ENCODE data around the gene BTLA.

BTLA gene

DNA sequence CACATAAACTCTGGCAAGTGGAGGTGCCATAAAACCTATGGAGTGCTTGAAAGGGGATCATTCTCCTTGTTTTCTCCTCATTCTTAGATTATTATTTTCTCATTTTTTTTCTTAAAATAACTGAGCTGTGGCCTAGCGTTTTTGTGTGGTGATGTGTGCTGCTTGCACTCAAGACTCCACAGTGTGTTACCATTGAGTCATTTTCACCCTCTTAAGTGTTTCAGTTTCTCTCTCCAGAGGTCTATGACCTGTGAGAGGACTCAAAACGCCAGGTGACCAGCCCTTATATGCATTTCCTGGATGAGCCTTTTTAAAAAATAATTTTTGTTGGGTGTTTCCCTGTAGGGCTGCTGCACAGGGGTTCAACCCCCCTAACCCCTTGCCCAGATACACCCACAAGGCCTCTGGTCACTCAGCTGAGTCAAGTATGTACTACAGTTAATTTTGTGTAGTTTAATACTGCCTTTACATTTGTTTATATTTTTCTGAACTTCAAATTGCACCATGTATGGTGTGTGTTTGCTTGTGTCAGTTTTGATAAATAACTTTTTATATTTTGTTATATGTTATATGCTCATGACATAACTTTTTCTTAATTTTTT is 15.4 kb upstream of the BTLA start:
- H3K4me3 ChIP-seq (ENCODE audit: low read length) = peak overlapping the region; percentile 4; the same call in 1 of the 2 replicates
- H3K27me3 ChIP-seq (replicated peaks; ENCODE audit: insufficient read depth, low read length) = no peaks in the 10 kb centered on the region
- H3K4me2 ChIP-seq (ENCODE audit: low read depth, low read length) = peak overlapping the region; percentile 54
- peak overlapping the region; percentile 29; the same call in 1 of the 2 replicates for H3K9ac ChIP-seq (ENCODE audit: low read length)
- H3K4me1 ChIP-seq (ENCODE audit: low read length) = peaks cover 18% of the 10 kb centered on the region
- H3K9me3 ChIP-seq (replicated peaks; ENCODE audit: insufficient read depth, low read length) = no peaks in the 10 kb centered on the region
- H3F3A ChIP-seq (ENCODE audit: insufficient read depth, low read length) = peaks cover 16% of the 10 kb centered on the region
- no peak for TF ChIP-seq EZH2 (optimal IDR thresholded peaks at IDR 0.05; ENCODE audit: low read depth, low read length)
- TF ChIP-seq, protein P1, sequence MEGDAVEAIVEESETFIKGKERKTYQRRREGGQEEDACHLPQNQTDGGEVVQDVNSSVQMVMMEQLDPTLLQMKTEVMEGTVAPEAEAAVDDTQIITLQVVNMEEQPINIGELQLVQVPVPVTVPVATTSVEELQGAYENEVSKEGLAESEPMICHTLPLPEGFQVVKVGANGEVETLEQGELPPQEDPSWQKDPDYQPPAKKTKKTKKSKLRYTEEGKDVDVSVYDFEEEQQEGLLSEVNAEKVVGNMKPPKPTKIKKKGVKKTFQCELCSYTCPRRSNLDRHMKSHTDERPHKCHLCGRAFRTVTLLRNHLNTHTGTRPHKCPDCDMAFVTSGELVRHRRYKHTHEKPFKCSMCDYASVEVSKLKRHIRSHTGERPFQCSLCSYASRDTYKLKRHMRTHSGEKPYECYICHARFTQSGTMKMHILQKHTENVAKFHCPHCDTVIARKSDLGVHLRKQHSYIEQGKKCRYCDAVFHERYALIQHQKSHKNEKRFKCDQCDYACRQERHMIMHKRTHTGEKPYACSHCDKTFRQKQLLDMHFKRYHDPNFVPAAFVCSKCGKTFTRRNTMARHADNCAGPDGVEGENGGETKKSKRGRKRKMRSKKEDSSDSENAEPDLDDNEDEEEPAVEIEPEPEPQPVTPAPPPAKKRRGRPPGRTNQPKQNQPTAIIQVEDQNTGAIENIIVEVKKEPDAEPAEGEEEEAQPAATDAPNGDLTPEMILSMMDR (IDR thresholded peaks at IDR 0.05; ENCODE audit: low read length) = no peak
- TF ChIP-seq EZH2phosphoT487 (IDR thresholded peaks at IDR 0.05; ENCODE audit: low read length) = no peak
- H3K27ac ChIP-seq (ENCODE audit: low read length) = peak overlapping the region; percentile 84
- no peaks in the 10 kb centered on the region for H3K79me2 ChIP-seq (ENCODE audit: low read length)
- H2AFZ ChIP-seq (ENCODE audit: low read length) = peak overlapping the region; percentile 10
- no peaks in the 10 kb centered on the region for H3K36me3 ChIP-seq (replicated peaks; ENCODE audit: insufficient read depth, low read length)
- H3K9me2 ChIP-seq (replicated peaks; ENCODE audit: insufficient read depth, low read length) = no peaks in the 10 kb centered on the region
- H4K20me1 ChIP-seq (ENCODE audit: insufficient read depth, low read length) = no peaks in the 10 kb centered on the region
- DNase-seq = peak; percentile 92

DNA sequence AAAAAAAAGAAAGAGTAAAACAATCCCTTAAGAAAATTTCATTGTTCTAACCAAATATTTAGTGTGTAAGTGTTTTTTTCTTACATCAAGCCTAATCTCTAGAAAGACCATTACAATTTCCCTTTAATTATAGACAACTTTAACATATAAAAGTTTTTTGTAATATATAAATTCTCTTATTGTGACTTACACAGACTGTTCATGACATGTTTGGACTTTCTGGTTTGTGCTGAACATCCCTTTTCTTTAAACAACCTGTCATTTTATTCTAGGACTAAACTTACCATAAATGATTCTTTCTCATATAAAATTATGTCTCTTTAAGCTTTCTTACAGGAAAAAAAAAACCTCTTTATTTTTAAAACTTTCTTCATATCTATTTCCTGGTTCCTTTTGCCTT is 13.0 kb upstream of the BTLA start:
- Histone ChIP-seq H3K79me2 (ENCODE audit: low read length) (no peaks in the 10 kb centered on the region), H3K27me3 (replicated peaks; ENCODE audit: insufficient read depth, low read length) (no peaks in the 10 kb centered on the region)
- TF ChIP-seq EZH2 (optimal IDR thresholded peaks at IDR 0.05; ENCODE audit: low read depth, low read length) = no peak
- no peak for TF ChIP-seq EZH2phosphoT487 (IDR thresholded peaks at IDR 0.05; ENCODE audit: low read length)

DNA sequence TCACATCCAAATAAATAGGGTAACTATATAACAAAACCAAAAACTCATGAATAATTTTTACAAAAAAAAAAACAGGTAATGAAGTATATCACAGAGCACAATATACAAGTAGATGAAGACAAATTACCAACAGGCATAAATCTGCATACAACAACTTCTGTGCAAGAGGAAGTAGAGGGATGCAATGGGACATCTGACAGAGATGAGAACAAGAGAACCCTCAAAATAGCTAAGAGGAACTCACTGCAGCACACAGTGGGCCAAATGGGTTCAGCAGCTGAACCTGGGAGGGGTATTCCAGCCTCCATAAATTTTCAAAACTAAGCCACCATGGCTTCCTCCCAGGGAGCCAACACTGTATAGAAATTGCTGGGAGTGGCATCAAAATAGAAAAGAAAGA is 9.6 kb upstream of the BTLA start:
- H3K4me3 ChIP-seq (ENCODE audit: low read length) = no peak overlapping the region
- DNase-seq = no peak
- H3K36me3 ChIP-seq (replicated peaks; ENCODE audit: insufficient read depth, low read length) = no peaks in the 10 kb centered on the region
- H3K9me3 ChIP-seq (replicated peaks; ENCODE audit: insufficient read depth, low read length) = no peaks in the 10 kb centered on the region
- no peak overlapping the region for H3K9ac ChIP-seq (ENCODE audit: low read length)
- H3K4me1 ChIP-seq (ENCODE audit: low read length) = peaks cover 5% of the 10 kb centered on the region
- no peaks in the 10 kb centered on the region for H3K79me2 ChIP-seq (ENCODE audit: low read length)
- no peaks in the 10 kb centered on the region for H3K27me3 ChIP-seq (replicated peaks; ENCODE audit: insufficient read depth, low read length)
- H3K27ac ChIP-seq (ENCODE audit: low read length) = no peak overlapping the region
- no peaks in the 10 kb centered on the region for H4K20me1 ChIP-seq (ENCODE audit: insufficient read depth, low read length)
- TF ChIP-seq, protein P1 (IDR thresholded peaks at IDR 0.05; ENCODE audit: low read length) = no peak
- TF ChIP-seq EZH2 (optimal IDR thresholded peaks at IDR 0.05; ENCODE audit: low read depth, low read length) (no peak), EZH2phosphoT487 (IDR thresholded peaks at IDR 0.05; ENCODE audit: low read length) (no peak)
- no peaks in the 10 kb centered on the region for H3K9me2 ChIP-seq (replicated peaks; ENCODE audit: insufficient read depth, low read length)
- H3K4me2 ChIP-seq (ENCODE audit: low read depth, low read length) = no peak overlapping the region
- H2AFZ ChIP-seq (ENCODE audit: low read length) = no peak overlapping the region
- peaks cover 5% of the 10 kb centered on the region; the same call in 1 of the 2 replicates for H3F3A ChIP-seq (ENCODE audit: insufficient read depth, low read length)

More for the DNA sequence above, 13.0 kb upstream of the BTLA start:
- Histone ChIP-seq H3K4me2 (ENCODE audit: low read depth, low read length) (no peak overlapping the region), H3K27ac (ENCODE audit: low read length) (no peak overlapping the region), H3K9ac (ENCODE audit: low read length) (no peak overlapping the region), H4K20me1 (ENCODE audit: insufficient read depth, low read length) (no peaks in the 10 kb centered on the region), H3K36me3 (replicated peaks; ENCODE audit: insufficient read depth, low read length) (no peaks in the 10 kb centered on the region), H3K9me2 (replicated peaks; ENCODE audit: insufficient read depth, low read length) (no peaks in the 10 kb centered on the region), H3K9me3 (replicated peaks; ENCODE audit: insufficient read depth, low read length) (no peaks in the 10 kb centered on the region), H3F3A (ENCODE audit: insufficient read depth, low read length) (peaks cover 16% of the 10 kb centered on the region), H2AFZ (ENCODE audit: low read length) (no peak overlapping the region), H3K4me1 (ENCODE audit: low read length) (peaks cover 18% of the 10 kb centered on the region), H3K4me3 (ENCODE audit: low read length) (no peak overlapping the region)
- DNase-seq = no peak

DNA sequence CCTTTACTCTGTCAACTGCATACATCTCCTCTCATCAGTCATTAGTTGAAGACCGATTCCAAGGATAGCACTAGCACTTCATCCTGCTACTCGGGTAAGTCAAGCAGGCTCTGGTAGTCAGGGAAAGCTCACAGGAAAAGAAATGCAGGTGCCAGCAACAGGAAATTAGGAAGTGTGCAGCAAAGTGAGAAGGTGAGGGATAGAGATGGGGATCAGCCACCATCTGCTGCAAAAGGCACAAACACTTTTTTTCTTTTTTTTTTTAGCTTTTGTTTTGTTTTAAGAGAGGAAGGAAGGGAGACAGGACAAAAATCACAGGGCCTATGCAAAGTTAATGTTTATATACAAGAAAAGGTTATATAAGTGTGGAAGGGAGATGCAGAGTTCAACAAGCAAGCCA is 9.0 kb upstream of the BTLA start:
- TF ChIP-seq EZH2 (optimal IDR thresholded peaks at IDR 0.05; ENCODE audit: low read depth, low read length) (no peak), EZH2phosphoT487 (IDR thresholded peaks at IDR 0.05; ENCODE audit: low read length) (no peak)
- TF ChIP-seq, protein P1 (IDR thresholded peaks at IDR 0.05; ENCODE audit: low read length) = no peak

More for the DNA sequence above, 9.0 kb upstream of the BTLA start:
- no peak overlapping the region for H3K4me3 ChIP-seq (ENCODE audit: low read length)
- H3K27me3 ChIP-seq (replicated peaks; ENCODE audit: insufficient read depth, low read length) = no peaks in the 10 kb centered on the region
- H3K9me3 ChIP-seq (replicated peaks; ENCODE audit: insufficient read depth, low read length) = no peaks in the 10 kb centered on the region
- DNase-seq = no peak
- H3K79me2 ChIP-seq (ENCODE audit: low read length) = no peaks in the 10 kb centered on the region
- no peak overlapping the region for H3K4me2 ChIP-seq (ENCODE audit: low read depth, low read length)
- no peak overlapping the region for H3K27ac ChIP-seq (ENCODE audit: low read length)
- no peaks in the 10 kb centered on the region for H3K9me2 ChIP-seq (replicated peaks; ENCODE audit: insufficient read depth, low read length)
- no peaks in the 10 kb centered on the region for H3K4me1 ChIP-seq (ENCODE audit: low read length)
- H3K9ac ChIP-seq (ENCODE audit: low read length) = no peak overlapping the region
- no peaks in the 10 kb centered on the region for H4K20me1 ChIP-seq (ENCODE audit: insufficient read depth, low read length)
- H2AFZ ChIP-seq (ENCODE audit: low read length) = no peak overlapping the region
- H3K36me3 ChIP-seq (replicated peaks; ENCODE audit: insufficient read depth, low read length) = no peaks in the 10 kb centered on the region
- H3F3A ChIP-seq (ENCODE audit: insufficient read depth, low read length) = no peaks in the 10 kb centered on the region
